Cardiac fibroblast (primary cell): ENCODE measurements around the gene CFD.
"Not testable (repeated sequence)": the region's sequence is repeated elsewhere in the genome, so short reads cannot be mapped to it uniquely, and the experiment has no call there.

Source experiments
- DNase-seq, 2 donors: peaks; one replicate each; pipeline versions ENCODE4 v3.0.0 to v3.0.0-alpha.2; 2010; ENCODE audit warnings: low read depth in 2 of 2
- H3K4me3 ChIP-seq, 2 donors: replicated peaks in 1 of 2; 1 replicate in 1 of 2; 2 replicates in 1 of 2; pipeline ENCODE4 v1.5.1; 2011; ENCODE audit warnings: low read depth in 2 of 2, low read length in 2 of 2, mild to moderate bottlenecking in 2 of 2, moderate library complexity in 1 of 2
- CTCF ChIP-seq: IDR thresholded peaks from one replicate; pipeline ENCODE4 v1.5.1; 2011; ENCODE audit warnings: low read depth, mild to moderate bottlenecking, low read length, inconsistent platforms

Gene CFD

GRCh38 chr19:827710-828321 is 31.6 kb upstream of the CFD start, which contains the start of gene AZU1:
AZU1 (plus strand) TSS chr19:827837; CDS start chr19:827847, 10 bp downstream.
- TF ChIP-seq CTCF: no peak
- DNase-seq: no peak
- no peak within 1 kb of the TSS for H3K4me3 ChIP-seq

- DNase-seq: no peak
- TF ChIP-seq CTCF: no peak
- H3K4me3 ChIP-seq: no peak overlapping the region
Measured at GRCh38 chr19:829129-829758, 30.2 kb upstream of the CFD start.

- no peak for TF ChIP-seq CTCF
- H3K4me3 ChIP-seq: no peak overlapping the region
- DNase-seq: no peak
Measured at GRCh38 chr19:831407-832369, 27.8 kb upstream of the CFD start.

GRCh38 chr19:834216-834615 is 25.2 kb upstream of the CFD start:
- no peak for DNase-seq
- no peak overlapping the region for H3K4me3 ChIP-seq
- TF ChIP-seq CTCF: no peak

GRCh38 chr19:835210-835810 is 24.2 kb upstream of the CFD start:
- no peak overlapping the region for H3K4me3 ChIP-seq
- no peak for TF ChIP-seq CTCF

GRCh38 chr19:840519-841206 is 18.8 kb upstream of the CFD start, which contains the start of gene PRTN3:
PRTN3 (plus strand) TSS chr19:840999; CDS start chr19:841009, 10 bp downstream.
- DNase-seq: no peak

More at GRCh38 chr19:835210-835810, 24.2 kb upstream of the CFD start:
- DNase-seq: no peak

GRCh38 chr19:842802-843179 is 16.7 kb upstream of the CFD start:
- H3K4me3 ChIP-seq, DNase-seq: not testable (repeated sequence)

More at GRCh38 chr19:840519-841206, 18.8 kb upstream of the CFD start, which contains the start of gene PRTN3:
- H3K4me3 ChIP-seq: no peak within 1 kb of the TSS
- no peak for TF ChIP-seq CTCF
